Measurements from ENCODE around the gene GUCA1A.
A peak's percentile ranks its signal among the peaks of the same experiment; 100 is the strongest.
"Not testable (repeated sequence)": the region's sequence is repeated elsewhere in the genome, so short reads cannot be mapped to it uniquely, and the experiment has no call there.

Gene GUCA1A

GRCh38 chr6:42216495-42216894, 43.3 kb downstream of the GUCA1A start:
- not testable (repeated sequence) for DNase-seq

GRCh38 chr6:42217157-42217518, 44.0 kb downstream of the GUCA1A start:
- peak in 1 of 2 donors; percentile 10 for DNase-seq

- DNase-seq = peak; percentile 91 to 95
Measured at GRCh38 chr6:42217519-42218367, 44.6 kb downstream of the GUCA1A start, which contains the start of gene MRPS10. Gene MRPS10, minus strand, starts transcription at chr6:42217861. Its CDS starts 12 bp downstream, at chr6:42217849.

- peak; percentile 21 to 35 for DNase-seq
Measured at GRCh38 chr6:42220807-42221206, 47.6 kb downstream of the GUCA1A start.

- no peak for DNase-seq
Measured at GRCh38 chr6:42221546-42221945, 48.4 kb downstream of the GUCA1A start.

GRCh38 chr6:42222448-42222847, 49.3 kb downstream of the GUCA1A start:
- DNase-seq = no peak

GRCh38 chr6:42224222-42225028, 51.3 kb downstream of the GUCA1A start:
- DNase-seq = peak; percentile 55 to 83

- DNase-seq = peak; percentile 12 to 58
Measured at GRCh38 chr6:42225029-42225339, 51.8 kb downstream of the GUCA1A start.

GRCh38 chr6:42225419-42225818, 52.3 kb downstream of the GUCA1A start:
- no peak for DNase-seq

- DNase-seq = no peak
Measured at GRCh38 chr6:42226161-42226611, 53.0 kb downstream of the GUCA1A start.

GRCh38 chr6:42226645-42227143, 53.5 kb downstream of the GUCA1A start:
- no peak for DNase-seq

- DNase-seq = no peak
Measured at GRCh38 chr6:42227173-42227850, 54.1 kb downstream of the GUCA1A start.

- DNase-seq = no peak
Measured at GRCh38 chr6:42228305-42228704, 55.1 kb downstream of the GUCA1A start.
